ENCODE measurements around the gene POLR2B. TPM values are rescaled to one million over a fixed set of nuclear protein-coding genes. Genes with fewer than 3 reads are reported as not detected.

The POLR2B gene
- total RNA-seq, 1 donor from 2014 or later, result 290 TPM

GRCh38 chr4:57013543-57014120 lies 34.9 kb downstream of the POLR2B start:
- no peaks in the 10 kb centered on the region for H3K27me3 ChIP-seq
- H3K79me2 ChIP-seq (ENCODE audit: low read depth), result no peaks in the 10 kb centered on the region
- H3K4me2 ChIP-seq, result no peak overlapping the region
- no peak overlapping the region for H3K4me3 Mint-ChIP-seq
- H3K27me3 Mint-ChIP-seq (ENCODE audit: insufficient read depth, low read depth), result no peaks in the 10 kb centered on the region
- TF ChIP-seq EZH2phosphoT487 (IDR thresholded peaks at IDR 0.05), result no peak
- no peak overlapping the region for H2AFZ ChIP-seq (replicated peaks)
- no peaks in the 10 kb centered on the region for H3F3A ChIP-seq (ENCODE audit: low read depth)
- H3K9me3 Mint-ChIP-seq, result no peaks in the 10 kb centered on the region
- peaks cover 21% of the 10 kb centered on the region for H3K36me3 ChIP-seq
- no peak overlapping the region for H3K27ac Mint-ChIP-seq
- no peak overlapping the region for H3K27ac ChIP-seq
- H3K36me3 Mint-ChIP-seq, result peaks cover 37% of the 10 kb centered on the region
- H3K4me3 ChIP-seq, result no peak overlapping the region
- DNase-seq (ENCODE audit: low spot score), result no peak
- H3K9me3 ChIP-seq (ENCODE audit: low read depth), result no peaks in the 10 kb centered on the region
- no peaks in the 10 kb centered on the region for H4K20me1 ChIP-seq (ENCODE audit: low read depth)
- no peak overlapping the region for H3K9ac ChIP-seq
- H3K4me1 Mint-ChIP-seq, result no peaks in the 10 kb centered on the region
- H3K4me1 ChIP-seq, result no peaks in the 10 kb centered on the region

DNA sequence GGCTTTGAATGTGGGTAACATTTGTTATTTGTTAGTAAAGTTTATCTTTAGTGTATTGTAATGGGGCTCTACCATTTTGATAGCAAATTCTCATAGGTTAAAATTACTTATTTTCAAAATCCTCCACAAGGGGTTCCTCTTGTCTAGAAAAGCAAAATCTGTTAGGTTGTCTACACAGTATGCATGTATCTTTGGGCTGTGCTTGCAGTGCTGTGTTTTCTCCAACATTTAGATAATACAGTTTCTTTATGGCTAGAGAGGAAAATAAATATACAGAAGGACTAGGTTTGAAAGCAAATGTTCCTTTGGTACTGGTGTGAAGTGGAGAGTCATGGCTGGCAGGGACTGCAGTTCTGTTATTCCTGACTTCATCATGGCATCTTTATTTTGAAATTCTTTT lies 40.3 kb downstream of the POLR2B start:
- no peak for TF ChIP-seq EZH2 (IDR thresholded peaks at IDR 0.05)
- TF ChIP-seq EZH2phosphoT487 (IDR thresholded peaks at IDR 0.05), result no peak
- TF ChIP-seq, protein P1, sequence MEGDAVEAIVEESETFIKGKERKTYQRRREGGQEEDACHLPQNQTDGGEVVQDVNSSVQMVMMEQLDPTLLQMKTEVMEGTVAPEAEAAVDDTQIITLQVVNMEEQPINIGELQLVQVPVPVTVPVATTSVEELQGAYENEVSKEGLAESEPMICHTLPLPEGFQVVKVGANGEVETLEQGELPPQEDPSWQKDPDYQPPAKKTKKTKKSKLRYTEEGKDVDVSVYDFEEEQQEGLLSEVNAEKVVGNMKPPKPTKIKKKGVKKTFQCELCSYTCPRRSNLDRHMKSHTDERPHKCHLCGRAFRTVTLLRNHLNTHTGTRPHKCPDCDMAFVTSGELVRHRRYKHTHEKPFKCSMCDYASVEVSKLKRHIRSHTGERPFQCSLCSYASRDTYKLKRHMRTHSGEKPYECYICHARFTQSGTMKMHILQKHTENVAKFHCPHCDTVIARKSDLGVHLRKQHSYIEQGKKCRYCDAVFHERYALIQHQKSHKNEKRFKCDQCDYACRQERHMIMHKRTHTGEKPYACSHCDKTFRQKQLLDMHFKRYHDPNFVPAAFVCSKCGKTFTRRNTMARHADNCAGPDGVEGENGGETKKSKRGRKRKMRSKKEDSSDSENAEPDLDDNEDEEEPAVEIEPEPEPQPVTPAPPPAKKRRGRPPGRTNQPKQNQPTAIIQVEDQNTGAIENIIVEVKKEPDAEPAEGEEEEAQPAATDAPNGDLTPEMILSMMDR (IDR thresholded peaks at IDR 0.05), result no peak
- no peak for DNase-seq (ENCODE audit: low spot score)
- Histone ChIP-seq H3K4me3 (no peak overlapping the region), H2AFZ (replicated peaks) (no peak overlapping the region), H4K20me1 (ENCODE audit: low read depth) (no peaks in the 10 kb centered on the region), H3K9me3 (ENCODE audit: low read depth) (no peaks in the 10 kb centered on the region), H3K4me2 (no peak overlapping the region), H3K27me3 (no peaks in the 10 kb centered on the region), H3K79me2 (ENCODE audit: low read depth) (no peaks in the 10 kb centered on the region), H3K9ac (no peak overlapping the region), H3K4me1 (no peaks in the 10 kb centered on the region), H3F3A (ENCODE audit: low read depth) (no peaks in the 10 kb centered on the region), H3K36me3 (peaks cover 15% of the 10 kb centered on the region), H3K27ac (no peak overlapping the region)
- Mint-ChIP-seq H3K27me3 (ENCODE audit: insufficient read depth, low read depth) (no peaks in the 10 kb centered on the region), H3K4me1 (no peaks in the 10 kb centered on the region), H3K36me3 (peaks cover 47% of the 10 kb centered on the region), H3K9me3 (no peaks in the 10 kb centered on the region), H3K27ac (no peak overlapping the region), H3K4me3 (no peak overlapping the region)

DNA sequence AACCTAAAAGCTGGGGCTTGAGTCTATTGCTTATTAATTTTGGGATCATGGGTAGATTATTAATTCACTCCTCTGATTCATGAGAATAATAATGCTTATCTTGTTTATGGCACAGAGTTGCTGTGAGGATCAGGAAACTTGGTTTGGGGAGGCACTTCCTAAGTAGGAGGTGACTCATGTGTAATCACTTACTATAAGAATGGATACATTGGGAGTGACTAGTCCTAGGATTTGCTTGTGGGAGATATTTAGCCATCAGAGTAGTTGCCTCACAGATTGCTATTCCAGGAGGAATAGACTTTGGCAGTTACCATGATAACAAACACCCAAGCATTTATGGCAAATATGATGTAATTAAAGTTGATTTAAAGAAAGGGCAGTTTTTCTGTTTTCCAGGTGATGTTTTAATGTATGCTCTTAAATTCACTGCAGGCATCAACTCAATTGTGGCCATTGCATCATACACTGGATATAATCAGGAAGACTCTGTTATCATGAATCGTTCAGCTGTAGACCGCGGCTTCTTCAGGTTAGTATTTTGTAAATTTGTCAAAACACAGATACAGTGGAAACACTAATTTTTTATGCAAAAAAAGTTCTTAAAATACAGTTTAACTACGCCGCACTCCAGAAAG lies 41.9 kb downstream of the POLR2B start:
- no peak overlapping the region for H3K4me2 ChIP-seq
- no peaks in the 10 kb centered on the region for H3K4me1 ChIP-seq
- H2AFZ ChIP-seq (replicated peaks), result no peak overlapping the region
- H3K4me3 ChIP-seq, result no peak overlapping the region
- H3K9me3 ChIP-seq (ENCODE audit: low read depth), result no peaks in the 10 kb centered on the region
- Mint-ChIP-seq H3K27me3 (ENCODE audit: insufficient read depth, low read depth) (no peaks in the 10 kb centered on the region), H3K36me3 (peaks cover 55% of the 10 kb centered on the region), H3K4me3 (no peak overlapping the region), H3K9me3 (no peaks in the 10 kb centered on the region), H3K27ac (no peak overlapping the region), H3K4me1 (no peaks in the 10 kb centered on the region)
- TF ChIP-seq, protein P1 (IDR thresholded peaks at IDR 0.05), result no peak
- TF ChIP-seq EZH2phosphoT487 (IDR thresholded peaks at IDR 0.05) (no peak), EZH2 (IDR thresholded peaks at IDR 0.05) (no peak)
- H3F3A ChIP-seq (ENCODE audit: low read depth), result no peaks in the 10 kb centered on the region
- H3K79me2 ChIP-seq (ENCODE audit: low read depth), result no peaks in the 10 kb centered on the region
- H3K9ac ChIP-seq, result no peak overlapping the region
- no peak overlapping the region for H3K27ac ChIP-seq
- H4K20me1 ChIP-seq (ENCODE audit: low read depth), result no peaks in the 10 kb centered on the region
- DNase-seq (ENCODE audit: low spot score), result no peak
- peaks cover 30% of the 10 kb centered on the region for H3K36me3 ChIP-seq
- H3K27me3 ChIP-seq, result no peaks in the 10 kb centered on the region

- H3K4me3 ChIP-seq, result no peak overlapping the region
- H4K20me1 ChIP-seq (ENCODE audit: low read depth), result no peaks in the 10 kb centered on the region
- H3K4me1 ChIP-seq, result no peaks in the 10 kb centered on the region
- no peaks in the 10 kb centered on the region for H3K27me3 ChIP-seq
- H3K9me3 Mint-ChIP-seq, result no peaks in the 10 kb centered on the region
- H3K4me2 ChIP-seq, result no peak overlapping the region
- peaks cover 47% of the 10 kb centered on the region for H3K36me3 Mint-ChIP-seq
- no peaks in the 10 kb centered on the region for H3K27me3 Mint-ChIP-seq (ENCODE audit: insufficient read depth, low read depth)
- H3K27ac Mint-ChIP-seq, result no peak overlapping the region
- no peak for DNase-seq (ENCODE audit: low spot score)
- H3K9ac ChIP-seq, result no peak overlapping the region
- H3K27ac ChIP-seq, result no peak overlapping the region
- no peaks in the 10 kb centered on the region for H3F3A ChIP-seq (ENCODE audit: low read depth)
- H2AFZ ChIP-seq (replicated peaks), result no peak overlapping the region
- H3K79me2 ChIP-seq (ENCODE audit: low read depth), result no peaks in the 10 kb centered on the region
- no peak overlapping the region for H3K4me3 Mint-ChIP-seq
- H3K4me1 Mint-ChIP-seq, result no peaks in the 10 kb centered on the region
- H3K36me3 ChIP-seq, result peaks cover 37% of the 10 kb centered on the region
- no peak for TF ChIP-seq EZH2 (IDR thresholded peaks at IDR 0.05)
- H3K9me3 ChIP-seq (ENCODE audit: low read depth), result no peaks in the 10 kb centered on the region
Observed at GRCh38 chr4:57023104-57023503, 44.4 kb downstream of the POLR2B start.

Measured in neural progenitor cell (in vitro differentiated cells).